CD4-positive, alpha-beta T cell treated with Interleukin-17A for 1 hour (primary cell): ENCODE measurements around the gene ELMO1.

Experiments
- DNase-seq: peaks from one replicate; pipeline ENCODE4 v3.0.0-alpha.2; 2020

Gene ELMO1

GRCh38 chr7:37462138-37462537 lies 13.5 kb upstream of the ELMO1 start:
- no peak for DNase-seq

- DNase-seq: no peak
These were observed 6.4 kb upstream of the ELMO1 start for GRCh38 chr7:37455081-37455480.

GRCh38 chr7:37452346-37452745 lies 3.7 kb upstream of the ELMO1 start:
- DNase-seq: no peak

GRCh38 chr7:37450035-37450434 lies 1.4 kb upstream of the ELMO1 start:
- DNase-seq: no peak

- no peak for DNase-seq
These were observed 957 bp upstream of the ELMO1 start for GRCh38 chr7:37449621-37450020.

GRCh38 chr7:37448011-37448635 lies 541 bp downstream of the ELMO1 start:
- DNase-seq: no peak

GRCh38 chr7:37446371-37446770 lies 2.3 kb downstream of the ELMO1 start:
- DNase-seq: no peak

GRCh38 chr7:37445790-37446189 lies 2.9 kb downstream of the ELMO1 start:
- DNase-seq: no peak

- no peak for DNase-seq
These were observed 3.5 kb downstream of the ELMO1 start for GRCh38 chr7:37445064-37445723.

GRCh38 chr7:37443627-37444026 lies 5.0 kb downstream of the ELMO1 start:
- no peak for DNase-seq

GRCh38 chr7:37442268-37442667 lies 6.4 kb downstream of the ELMO1 start:
- DNase-seq: no peak

GRCh38 chr7:37441816-37442215 lies 6.8 kb downstream of the ELMO1 start:
- no peak for DNase-seq

- no peak for DNase-seq
These were observed 7.3 kb downstream of the ELMO1 start for GRCh38 chr7:37441386-37441760.

- peak; percentile 36 for DNase-seq
These were observed 7.8 kb downstream of the ELMO1 start for GRCh38 chr7:37440738-37441385.

- no peak for DNase-seq
These were observed 9.0 kb downstream of the ELMO1 start for GRCh38 chr7:37439653-37440026.

- DNase-seq: no peak
These were observed 9.6 kb downstream of the ELMO1 start for GRCh38 chr7:37438906-37439652.

- no peak for DNase-seq
These were observed 13.4 kb downstream of the ELMO1 start for GRCh38 chr7:37435156-37435855.

GRCh38 chr7:37434529-37434928 lies 14.1 kb downstream of the ELMO1 start:
- no peak for DNase-seq

- no peak for DNase-seq
These were observed 15.5 kb downstream of the ELMO1 start for GRCh38 chr7:37433166-37433565.

GRCh38 chr7:37432281-37432920 lies 16.3 kb downstream of the ELMO1 start:
- peak; percentile 37 for DNase-seq

- no peak for DNase-seq
These were observed 17.3 kb downstream of the ELMO1 start for GRCh38 chr7:37431413-37431812.

- no peak for DNase-seq
These were observed 18.0 kb downstream of the ELMO1 start for GRCh38 chr7:37430640-37431039.

- no peak for DNase-seq
These were observed 18.5 kb downstream of the ELMO1 start for GRCh38 chr7:37430171-37430570.
